ENCODE data around the gene TCF20. TPM values are rescaled to one million over a fixed set of nuclear protein-coding genes. Genes with fewer than 3 reads are reported as not detected.

Gene TCF20
- total RNA-seq, result 30.8 TPM

DNA sequence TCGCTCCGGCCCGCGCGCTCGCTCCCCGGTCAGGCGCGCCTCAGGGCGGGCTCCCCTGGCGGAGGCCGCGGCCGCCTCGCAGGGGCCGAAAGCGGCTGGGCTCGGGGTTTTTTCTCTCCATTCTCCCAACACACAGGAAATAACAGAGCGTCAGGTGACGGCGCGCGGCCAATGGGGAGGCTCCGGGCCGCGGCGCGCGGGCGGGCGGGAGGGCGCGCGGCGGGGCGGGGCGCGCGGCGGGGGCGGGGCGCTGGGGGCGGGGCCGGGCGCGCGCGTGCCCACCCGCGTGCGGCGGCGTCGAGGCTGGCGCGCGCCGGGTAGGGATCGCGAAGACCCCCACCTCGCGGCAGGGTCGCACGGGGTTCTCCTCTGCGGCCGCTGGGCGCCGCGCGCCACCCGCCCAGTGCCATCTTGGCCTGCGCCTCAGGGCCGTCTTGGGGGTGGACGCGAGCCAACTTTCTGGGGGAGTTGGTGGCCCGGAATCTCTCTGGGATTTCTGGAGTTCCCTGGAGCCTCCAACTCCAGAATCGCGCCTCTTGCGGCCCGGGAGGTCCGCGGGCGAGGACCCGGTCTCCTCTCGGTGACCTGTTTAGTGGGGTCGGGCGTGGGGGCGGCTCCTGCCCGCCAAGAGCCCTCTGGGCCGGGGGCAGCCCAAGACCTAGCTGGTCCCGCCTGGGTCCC lies at the start of gene TCF20:
Gene TCF20, minus strand, starts transcription at position 144 of the 681 bp plus-strand sequence. CDS start 55,348 bp downstream, outside the sequence.

Other genes with a start within 250 kb of the TCF20 start
- gene NAGA, start 199.8 kb downstream of the TCF20 start, total RNA-seq, result 33.5 TPM
- gene PHETA2, start 196.4 kb downstream of the TCF20 start, total RNA-seq, result 8.6 TPM
- 30.0 TPM for gene SMDT1, start 191.0 kb downstream of the TCF20 start, total RNA-seq
- 54.1 TPM for gene NDUFA6, start 179.9 kb downstream of the TCF20 start, total RNA-seq
- 2.5 TPM for gene CYP2D6, start 139.8 kb downstream of the TCF20 start, total RNA-seq
- 1.9 TPM for gene NFAM1, start 161.8 kb upstream of the TCF20 start, total RNA-seq
- gene RRP7A, start 249.1 kb upstream of the TCF20 start, total RNA-seq, result 26.3 TPM

All from metanephros (tissue), 1 donor.